Vagina (tissue), 2 donors: Measurements from ENCODE around the gene CIROP. TPM values are rescaled to one million over a fixed set of nuclear protein-coding genes. Genes with fewer than 3 reads are reported as not detected.

ENCODE experiments used
- DNase-seq, 2 donors: peaks; one replicate each; pipeline ENCODE4 v3.0.0-alpha.2; 2017; ENCODE audit errors: extremely low spot score in 2 of 2
- H3K27ac ChIP-seq: fragments of 200-600 bp; sonication (generic); one replicate; pipeline ENCODE4 v1.5.1; 2019
- H3K27me3 ChIP-seq: fragments of 200-600 bp; sonication (generic); one replicate; pipeline ENCODE4 v1.5.1; 2019
- H3K36me3 ChIP-seq, 2 donors: fragments of 200-600 bp; sonication (generic); one replicate each; pipeline ENCODE4 v1.5.1; 2017 to 2019
- H3K4me1 ChIP-seq: fragments of 200-600 bp; sonication (generic); one replicate; pipeline ENCODE4 v1.5.1; 2019
- H3K4me3 ChIP-seq, 2 donors: fragments of 200-600 bp; sonication (generic); 1 replicate in 1 of 2; 2 replicates in 1 of 2; pipeline ENCODE4 v1.5.1; 2016 to 2019
- H3K9me3 ChIP-seq: fragments of 200-600 bp; sonication (generic); one replicate; pipeline ENCODE4 v1.5.1; 2019
- POLR2A ChIP-seq, 2 donors: fragments of 450-650 bp; IDR thresholded peaks; one replicate each; pipeline ENCODE4 v1.6.1; 2017; ENCODE audit warnings: antibody characterized with exemption in 2 of 2, mild to moderate bottlenecking in 2 of 2, moderate library complexity in 2 of 2
- POLR2AphosphoS5 ChIP-seq, 2 donors: sonication (generic); formaldehyde crosslinking; IDR thresholded peaks; one replicate each; pipeline ENCODE4 v1.9.0; 2017; ENCODE audit warnings: antibody characterized with exemption in 2 of 2, mild to moderate bottlenecking in 2 of 2, low read depth in 1 of 2; ENCODE audit not compliant: insufficient read depth in 1 of 2
- intact Hi-C: fragments of 100-400 bp; cut with DNase I; formaldehyde crosslinking; loops from one replicate; pipeline ENCODE4 v1.15.1; 2023
- total RNA-seq: library from RNA; depleted of rRNA; stranded (reverse); fragments of >200 nt; gene quantifications from one replicate; pipeline ENCODE4 v1.2.3, GENCODE V29; 2016
- TF ChIP-seq, protein P1 (sequence below), 3 experiments: fragments of 450-650 bp in 2 of 3; fragments of 200-600 bp in 1 of 3; sonication (generic) in 1 of 3; IDR thresholded peaks; one replicate each; pipeline ENCODE4 v1.5.1; 2017 to 2019; ENCODE audit warnings: antibody characterized with exemption in 3 of 3, mild to moderate bottlenecking in 2 of 3, moderate library complexity in 2 of 3

The CIROP gene
- total RNA-seq, 1 donor from 2014 or later, result not detected

DNA sequence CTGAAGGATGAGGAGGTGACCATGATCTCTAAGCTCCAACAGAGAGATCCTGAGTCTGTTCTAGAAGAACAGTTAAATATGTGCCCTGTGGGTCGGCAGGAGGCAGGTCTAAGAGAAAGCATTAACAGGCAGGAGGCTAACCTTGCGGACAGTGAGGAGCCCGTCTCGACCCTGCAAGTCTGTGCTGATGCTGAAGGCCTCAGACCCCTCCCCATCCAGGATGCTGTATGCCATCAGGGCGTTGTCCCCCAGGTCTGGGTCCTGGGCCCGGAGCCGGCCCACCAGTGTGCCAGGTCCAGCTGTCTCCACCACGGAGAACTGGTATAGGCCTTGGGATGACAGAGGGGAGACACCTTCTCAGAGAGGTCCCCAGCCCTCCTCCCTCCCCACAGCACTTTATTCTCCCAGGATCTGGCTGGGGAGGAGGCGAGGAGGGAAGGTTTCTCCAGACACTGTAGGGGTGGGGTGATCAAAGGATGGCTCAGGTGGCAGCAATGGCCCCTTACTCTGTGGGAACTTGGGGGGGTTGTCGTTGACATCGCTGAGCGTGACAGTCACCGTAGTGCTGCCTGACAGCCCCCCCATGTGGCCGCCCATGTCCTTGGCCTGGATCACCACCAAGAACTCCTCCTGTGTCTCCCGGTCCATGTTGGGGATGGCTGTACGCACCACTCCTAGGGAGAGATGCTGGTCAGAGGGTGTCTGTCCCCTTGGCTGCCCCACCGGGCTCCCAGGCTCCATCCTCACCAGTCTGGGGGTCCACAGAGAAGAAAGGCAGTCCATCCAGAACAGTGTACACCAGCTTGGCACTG, 50.6 kb downstream of the CIROP start:
- no peak overlapping the region for H3K27ac ChIP-seq
- intact Hi-C loops, result no loop called here
- no peak overlapping the region for H3K4me3 ChIP-seq
- H3K27me3 ChIP-seq, result no peaks in the 10 kb centered on the region
- peaks cover 23% of the 10 kb centered on the region for H3K4me1 ChIP-seq
- TF ChIP-seq POLR2A (IDR thresholded peaks at IDR 0.05) (no peak), POLR2AphosphoS5 (IDR thresholded peaks at IDR 0.05; ENCODE audit: insufficient read depth in 1 of 2, low read depth in 1 of 2) (no peak)
- TF ChIP-seq, protein P1, sequence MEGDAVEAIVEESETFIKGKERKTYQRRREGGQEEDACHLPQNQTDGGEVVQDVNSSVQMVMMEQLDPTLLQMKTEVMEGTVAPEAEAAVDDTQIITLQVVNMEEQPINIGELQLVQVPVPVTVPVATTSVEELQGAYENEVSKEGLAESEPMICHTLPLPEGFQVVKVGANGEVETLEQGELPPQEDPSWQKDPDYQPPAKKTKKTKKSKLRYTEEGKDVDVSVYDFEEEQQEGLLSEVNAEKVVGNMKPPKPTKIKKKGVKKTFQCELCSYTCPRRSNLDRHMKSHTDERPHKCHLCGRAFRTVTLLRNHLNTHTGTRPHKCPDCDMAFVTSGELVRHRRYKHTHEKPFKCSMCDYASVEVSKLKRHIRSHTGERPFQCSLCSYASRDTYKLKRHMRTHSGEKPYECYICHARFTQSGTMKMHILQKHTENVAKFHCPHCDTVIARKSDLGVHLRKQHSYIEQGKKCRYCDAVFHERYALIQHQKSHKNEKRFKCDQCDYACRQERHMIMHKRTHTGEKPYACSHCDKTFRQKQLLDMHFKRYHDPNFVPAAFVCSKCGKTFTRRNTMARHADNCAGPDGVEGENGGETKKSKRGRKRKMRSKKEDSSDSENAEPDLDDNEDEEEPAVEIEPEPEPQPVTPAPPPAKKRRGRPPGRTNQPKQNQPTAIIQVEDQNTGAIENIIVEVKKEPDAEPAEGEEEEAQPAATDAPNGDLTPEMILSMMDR (IDR thresholded peaks at IDR 0.05), result no peak
- H3K36me3 ChIP-seq, result peaks cover 0 to 6% of the 10 kb centered on the region in 2 donors
- no peaks in the 10 kb centered on the region for H3K9me3 ChIP-seq
- no peak for DNase-seq

DNA sequence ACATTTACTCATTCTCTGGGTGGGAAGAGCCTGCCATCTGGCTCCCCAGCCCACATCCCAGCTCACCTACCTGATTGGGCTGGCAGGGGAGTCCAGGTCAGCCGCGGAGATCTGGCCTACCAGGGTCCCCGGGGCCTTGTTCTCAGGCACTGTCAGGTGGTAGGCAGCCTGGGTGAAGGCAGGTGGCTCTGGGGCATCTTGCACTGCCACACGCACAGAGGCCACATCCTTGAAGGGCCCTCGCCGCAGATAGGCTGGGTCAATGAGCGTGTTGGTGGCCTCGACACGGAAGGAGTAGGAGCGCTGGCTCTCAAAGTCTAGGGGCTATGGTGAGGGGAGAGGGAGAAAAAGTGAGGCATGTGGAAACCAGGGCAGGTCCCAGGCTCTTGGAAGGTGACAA, 51.4 kb downstream of the CIROP start:
- DNase-seq, result no peak
- no peaks in the 10 kb centered on the region for H3K36me3 ChIP-seq
- H3K27me3 ChIP-seq, result no peaks in the 10 kb centered on the region
- peaks cover 23% of the 10 kb centered on the region for H3K4me1 ChIP-seq
- no peak overlapping the region for H3K27ac ChIP-seq
- no peaks in the 10 kb centered on the region for H3K9me3 ChIP-seq
- intact Hi-C loops, result no loop called here
- TF ChIP-seq POLR2AphosphoS5 (IDR thresholded peaks at IDR 0.05; ENCODE audit: insufficient read depth in 1 of 2, low read depth in 1 of 2) (no peak), POLR2A (IDR thresholded peaks at IDR 0.05) (no peak)
- TF ChIP-seq, protein P1 (IDR thresholded peaks at IDR 0.05), result no peak
- H3K4me3 ChIP-seq, result no peak overlapping the region

DNA sequence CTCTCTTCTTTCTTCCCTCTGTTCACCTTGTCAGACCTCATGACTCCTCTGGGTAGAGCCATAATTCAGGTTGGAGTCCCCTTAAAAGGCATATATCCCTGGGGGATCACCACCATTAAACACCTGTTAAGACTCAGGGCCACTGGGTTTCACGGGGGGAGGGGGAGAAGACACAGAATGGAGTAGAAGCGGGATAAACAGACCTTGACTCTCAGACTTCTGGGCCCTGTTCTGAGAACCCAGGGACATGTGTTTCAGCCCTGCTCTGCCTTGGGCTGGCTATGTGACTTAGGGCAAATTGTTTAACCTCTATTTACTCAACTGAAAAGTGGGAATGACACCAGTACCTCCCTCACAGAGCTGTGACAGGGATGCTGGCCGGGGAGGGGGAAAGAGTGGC, 52.1 kb downstream of the CIROP start:
- Histone ChIP-seq H3K27me3 (no peaks in the 10 kb centered on the region), H3K36me3 (no peaks in the 10 kb centered on the region), H3K27ac (no peak overlapping the region), H3K9me3 (no peaks in the 10 kb centered on the region), H3K4me3 (no peak overlapping the region), H3K4me1 (peaks cover 16% of the 10 kb centered on the region)
- intact Hi-C loops, result no loop called here
- no peak for DNase-seq
- TF ChIP-seq, protein P1 (IDR thresholded peaks at IDR 0.05), result no peak
- TF ChIP-seq POLR2A (IDR thresholded peaks at IDR 0.05), result no peak
- TF ChIP-seq POLR2AphosphoS5 (IDR thresholded peaks at IDR 0.05; ENCODE audit: insufficient read depth in 1 of 2, low read depth in 1 of 2), result no peak

DNA sequence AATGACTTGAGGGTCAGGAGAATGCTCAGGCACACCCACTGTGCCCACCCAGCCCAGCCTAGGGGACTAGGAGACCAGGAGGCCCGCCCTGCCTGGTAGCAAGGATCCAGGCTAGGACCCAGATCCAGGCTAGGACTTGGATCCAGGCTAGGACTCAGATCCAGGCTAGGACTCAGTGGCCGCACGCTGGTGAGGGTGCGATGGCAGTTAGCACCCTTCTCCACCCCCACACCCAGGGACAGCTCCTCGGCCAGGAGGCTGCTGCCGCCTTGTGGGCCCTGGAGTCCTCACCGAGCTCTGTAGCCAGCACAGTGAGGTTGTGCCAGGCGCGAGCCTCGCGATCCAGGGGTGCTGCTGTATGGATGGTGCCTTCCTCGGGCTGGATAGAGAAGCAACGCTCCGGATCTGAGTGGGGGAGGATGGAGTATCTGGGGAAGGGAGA, 52.6 kb downstream of the CIROP start:
- Histone ChIP-seq H3K4me1 (peaks cover 15% of the 10 kb centered on the region), H3K27me3 (no peaks in the 10 kb centered on the region), H3K27ac (no peak overlapping the region), H3K9me3 (no peaks in the 10 kb centered on the region), H3K36me3 (no peaks in the 10 kb centered on the region), H3K4me3 (no peak overlapping the region)
- DNase-seq, result no peak
- no peak for TF ChIP-seq POLR2A (IDR thresholded peaks at IDR 0.05)
- no peak for TF ChIP-seq POLR2AphosphoS5 (IDR thresholded peaks at IDR 0.05; ENCODE audit: insufficient read depth in 1 of 2, low read depth in 1 of 2)
- TF ChIP-seq, protein P1 (IDR thresholded peaks at IDR 0.05), result no peak
- intact Hi-C loops, result no loop called here
